Measurements from ENCODE around the gene GULP1. TPM values are rescaled to one million over a fixed set of nuclear protein-coding genes. Genes with fewer than 3 reads are reported as not detected.
A peak's percentile ranks its signal among the peaks of the same experiment; 100 is the strongest.

GULP1 gene
- polyA plus RNA-seq, 4 donors = 7.1 to 33.7 (median 18.9) TPM

GRCh38 chr2:188523919-188524318 lies 232.2 kb downstream of the GULP1 start:
- no peak for FAIRE-seq
- Histone ChIP-seq H3K4me1 (ENCODE audit: control insufficient read depth in 3 of 3, insufficient read depth in 2 of 3, low read depth in 1 of 3, low read length in 2 of 3) (no peaks in the 10 kb centered on the region), H3K4me3 (ENCODE audit: low read depth in 1 of 3, low read length in 3 of 3) (no peak overlapping the region)

GRCh38 chr2:188524519-188525113 lies 232.9 kb downstream of the GULP1 start:
- Histone ChIP-seq H3K4me1 (ENCODE audit: control insufficient read depth in 3 of 3, insufficient read depth in 2 of 3, low read depth in 1 of 3, low read length in 2 of 3) (no peaks in the 10 kb centered on the region), H3K4me3 (ENCODE audit: low read depth in 1 of 3, low read length in 3 of 3) (no peak overlapping the region), H3K9me3 (ENCODE audit: control insufficient read depth in 2 of 2, insufficient read depth in 1 of 2, low read depth in 1 of 2, low read length in 1 of 2) (peaks cover 0 to 3% of the 10 kb centered on the region in 2 donors), H3K27me3 (ENCODE audit: control insufficient read depth in 3 of 3, insufficient read depth in 3 of 3, low read length in 3 of 3) (no peaks in the 10 kb centered on the region), H3K27ac (ENCODE audit: low read depth in 1 of 3, low read length in 2 of 3) (no peak overlapping the region), H3K36me3 (ENCODE audit: control insufficient read depth in 3 of 3, insufficient read depth in 2 of 3, low read depth in 1 of 3, low read length in 3 of 3) (no peaks in the 10 kb centered on the region)
- DNase-seq = peak; percentile 49 to 55
- FAIRE-seq = peak; percentile 93
- 3 to 5% (median 4%) methylated on average over 2 of the region's 2 CpGs for WGBS, 3 donors

More at GRCh38 chr2:188523919-188524318, 232.2 kb downstream of the GULP1 start:
- 86 to 93% (median 90%) methylated on average over 1 of the region's 1 CpG for WGBS, 3 donors
- DNase-seq = no peak
- Histone ChIP-seq H3K9me3 (ENCODE audit: control insufficient read depth in 2 of 2, insufficient read depth in 1 of 2, low read depth in 1 of 2, low read length in 1 of 2) (no peaks in the 10 kb centered on the region), H3K36me3 (ENCODE audit: control insufficient read depth in 3 of 3, insufficient read depth in 2 of 3, low read depth in 1 of 3, low read length in 3 of 3) (no peaks in the 10 kb centered on the region), H3K27me3 (ENCODE audit: control insufficient read depth in 3 of 3, insufficient read depth in 3 of 3, low read length in 3 of 3) (no peaks in the 10 kb centered on the region), H3K27ac (ENCODE audit: low read depth in 1 of 3, low read length in 2 of 3) (no peak overlapping the region)

- H3K36me3 ChIP-seq (ENCODE audit: control insufficient read depth in 3 of 3, insufficient read depth in 2 of 3, low read depth in 1 of 3, low read length in 3 of 3) = peaks cover 0 to 2% (median 0%) of the 10 kb centered on the region in 3 donors
- peaks cover 0 to 5% of the 10 kb centered on the region in 2 donors for H3K9me3 ChIP-seq (ENCODE audit: control insufficient read depth in 2 of 2, insufficient read depth in 1 of 2, low read depth in 1 of 2, low read length in 1 of 2)
- H3K4me3 ChIP-seq (ENCODE audit: low read depth in 1 of 3, low read length in 3 of 3) = no peak overlapping the region
- no peaks in the 10 kb centered on the region for H3K4me1 ChIP-seq (ENCODE audit: control insufficient read depth in 3 of 3, insufficient read depth in 2 of 3, low read depth in 1 of 3, low read length in 2 of 3)
- DNase-seq (no peak), FAIRE-seq (no peak)
- H3K27me3 ChIP-seq (ENCODE audit: control insufficient read depth in 3 of 3, insufficient read depth in 3 of 3, low read length in 3 of 3) = no peaks in the 10 kb centered on the region
- peak overlapping the region in 1 of 3 donors; percentile 26 for H3K27ac ChIP-seq (ENCODE audit: low read depth in 1 of 3, low read length in 2 of 3)
Observed at GRCh38 chr2:188526701-188527100, 235.0 kb downstream of the GULP1 start.

GRCh38 chr2:188527141-188527540 lies 235.5 kb downstream of the GULP1 start:
- H3K9me3 ChIP-seq (ENCODE audit: control insufficient read depth in 2 of 2, insufficient read depth in 1 of 2, low read depth in 1 of 2, low read length in 1 of 2) = peaks cover 0 to 5% of the 10 kb centered on the region in 2 donors
- H3K27me3 ChIP-seq (ENCODE audit: control insufficient read depth in 3 of 3, insufficient read depth in 3 of 3, low read length in 3 of 3) = no peaks in the 10 kb centered on the region
- peak overlapping the region in 1 of 3 donors; percentile 26 for H3K27ac ChIP-seq (ENCODE audit: low read depth in 1 of 3, low read length in 2 of 3)
- H3K36me3 ChIP-seq (ENCODE audit: control insufficient read depth in 3 of 3, insufficient read depth in 2 of 3, low read depth in 1 of 3, low read length in 3 of 3) = peaks cover 0 to 2% (median 0%) of the 10 kb centered on the region in 3 donors
- FAIRE-seq (no peak), DNase-seq (no peak)
- no peaks in the 10 kb centered on the region for H3K4me1 ChIP-seq (ENCODE audit: control insufficient read depth in 3 of 3, insufficient read depth in 2 of 3, low read depth in 1 of 3, low read length in 2 of 3)
- 55 to 88% (median 65%) methylated on average over 1 of the region's 1 CpG for WGBS, 3 donors
- H3K4me3 ChIP-seq (ENCODE audit: low read depth in 1 of 3, low read length in 3 of 3) = no peak overlapping the region

GRCh38 chr2:188527581-188527993 lies 235.9 kb downstream of the GULP1 start:
- Histone ChIP-seq H3K9me3 (ENCODE audit: control insufficient read depth in 2 of 2, insufficient read depth in 1 of 2, low read depth in 1 of 2, low read length in 1 of 2) (peaks cover 0 to 5% of the 10 kb centered on the region in 2 donors), H3K27me3 (ENCODE audit: control insufficient read depth in 3 of 3, insufficient read depth in 3 of 3, low read length in 3 of 3) (no peaks in the 10 kb centered on the region), H3K4me3 (ENCODE audit: low read depth in 1 of 3, low read length in 3 of 3) (no peak overlapping the region), H3K4me1 (ENCODE audit: control insufficient read depth in 3 of 3, insufficient read depth in 2 of 3, low read depth in 1 of 3, low read length in 2 of 3) (no peaks in the 10 kb centered on the region), H3K36me3 (ENCODE audit: control insufficient read depth in 3 of 3, insufficient read depth in 2 of 3, low read depth in 1 of 3, low read length in 3 of 3) (peaks cover 0 to 2% (median 0%) of the 10 kb centered on the region in 3 donors), H3K27ac (ENCODE audit: low read depth in 1 of 3, low read length in 2 of 3) (peak overlapping the region in 2 of 3 donors; percentile 26 to 45)
- FAIRE-seq (no peak), DNase-seq (no peak)
- 62 to 93% (median 79%) methylated on average over 5 of the region's 5 CpGs for WGBS, 3 donors

GRCh38 chr2:188529710-188530109 lies 238.0 kb downstream of the GULP1 start:
- H3K27ac ChIP-seq (ENCODE audit: low read depth in 1 of 3, low read length in 2 of 3) = no peak overlapping the region
- H3K4me1 ChIP-seq (ENCODE audit: control insufficient read depth in 3 of 3, insufficient read depth in 2 of 3, low read depth in 1 of 3, low read length in 2 of 3) = no peaks in the 10 kb centered on the region
- peaks cover 0 to 2% (median 0%) of the 10 kb centered on the region in 3 donors for H3K36me3 ChIP-seq (ENCODE audit: control insufficient read depth in 3 of 3, insufficient read depth in 2 of 3, low read depth in 1 of 3, low read length in 3 of 3)
- H3K4me3 ChIP-seq (ENCODE audit: low read depth in 1 of 3, low read length in 3 of 3) = no peak overlapping the region
- no peak for FAIRE-seq
- WGBS, 3 donors = 84 to 94% (median 91%) methylated on average over 1 of the region's 1 CpG
- no peaks in the 10 kb centered on the region for H3K27me3 ChIP-seq (ENCODE audit: control insufficient read depth in 3 of 3, insufficient read depth in 3 of 3, low read length in 3 of 3)
- DNase-seq = no peak
- peaks cover 0 to 5% of the 10 kb centered on the region in 2 donors for H3K9me3 ChIP-seq (ENCODE audit: control insufficient read depth in 2 of 2, insufficient read depth in 1 of 2, low read depth in 1 of 2, low read length in 1 of 2)

- Histone ChIP-seq H3K9me3 (ENCODE audit: control insufficient read depth in 2 of 2, insufficient read depth in 1 of 2, low read depth in 1 of 2, low read length in 1 of 2) (no peaks in the 10 kb centered on the region), H3K27me3 (ENCODE audit: control insufficient read depth in 3 of 3, insufficient read depth in 3 of 3, low read length in 3 of 3) (no peaks in the 10 kb centered on the region), H3K4me1 (ENCODE audit: control insufficient read depth in 3 of 3, insufficient read depth in 2 of 3, low read depth in 1 of 3, low read length in 2 of 3) (no peaks in the 10 kb centered on the region), H3K36me3 (ENCODE audit: control insufficient read depth in 3 of 3, insufficient read depth in 2 of 3, low read depth in 1 of 3, low read length in 3 of 3) (peaks cover 0 to under 1% (median 0%) of the 10 kb centered on the region in 3 donors), H3K27ac (ENCODE audit: low read depth in 1 of 3, low read length in 2 of 3) (no peak overlapping the region), H3K4me3 (ENCODE audit: low read depth in 1 of 3, low read length in 3 of 3) (no peak overlapping the region)
- FAIRE-seq = peak; percentile 67
- 88 to 93% (median 88%) methylated on average over 2 of the region's 2 CpGs for WGBS, 3 donors
- no peak for DNase-seq
Observed at GRCh38 chr2:188534875-188535274, 243.2 kb downstream of the GULP1 start.

- H3K27ac ChIP-seq (ENCODE audit: low read depth in 1 of 3, low read length in 2 of 3) = no peak overlapping the region
- no peak for DNase-seq
- peak; percentile 5 for FAIRE-seq
- no peaks in the 10 kb centered on the region for H3K36me3 ChIP-seq (ENCODE audit: control insufficient read depth in 3 of 3, insufficient read depth in 2 of 3, low read depth in 1 of 3, low read length in 3 of 3)
- WGBS, 3 donors = 78 to 87% (median 78%) methylated on average over 3 of the region's 3 CpGs
- H3K27me3 ChIP-seq (ENCODE audit: control insufficient read depth in 3 of 3, insufficient read depth in 3 of 3, low read length in 3 of 3) = no peaks in the 10 kb centered on the region
- no peaks in the 10 kb centered on the region for H3K9me3 ChIP-seq (ENCODE audit: control insufficient read depth in 2 of 2, insufficient read depth in 1 of 2, low read depth in 1 of 2, low read length in 1 of 2)
- H3K4me3 ChIP-seq (ENCODE audit: low read depth in 1 of 3, low read length in 3 of 3) = no peak overlapping the region
- H3K4me1 ChIP-seq (ENCODE audit: control insufficient read depth in 3 of 3, insufficient read depth in 2 of 3, low read depth in 1 of 3, low read length in 2 of 3) = no peaks in the 10 kb centered on the region
Observed at GRCh38 chr2:188551671-188552070, 260.0 kb downstream of the GULP1 start.

GRCh38 chr2:188557081-188557480 lies 265.4 kb downstream of the GULP1 start:
- 90% methylated on average over 1 of the region's 1 CpG for WGBS, 3 donors
- no peak overlapping the region for H3K4me3 ChIP-seq (ENCODE audit: low read depth in 1 of 3, low read length in 3 of 3)
- H3K36me3 ChIP-seq (ENCODE audit: control insufficient read depth in 3 of 3, insufficient read depth in 2 of 3, low read depth in 1 of 3, low read length in 3 of 3) = peaks cover 0 to 21% (median 0%) of the 10 kb centered on the region in 3 donors
- no peak for FAIRE-seq
- H3K4me1 ChIP-seq (ENCODE audit: control insufficient read depth in 3 of 3, insufficient read depth in 2 of 3, low read depth in 1 of 3, low read length in 2 of 3) = no peaks in the 10 kb centered on the region
- peaks cover 0 to 30% of the 10 kb centered on the region in 2 donors for H3K9me3 ChIP-seq (ENCODE audit: control insufficient read depth in 2 of 2, insufficient read depth in 1 of 2, low read depth in 1 of 2, low read length in 1 of 2)
- peak in 1 of 2 donors; percentile 23 for DNase-seq
- H3K27ac ChIP-seq (ENCODE audit: low read depth in 1 of 3, low read length in 2 of 3) = no peak overlapping the region
- H3K27me3 ChIP-seq (ENCODE audit: control insufficient read depth in 3 of 3, insufficient read depth in 3 of 3, low read length in 3 of 3) = no peaks in the 10 kb centered on the region

Measured in small intestine (tissue), 7 donors.